Mesenchymal stem cell (in vitro differentiated cells and primary cell): ENCODE results near the gene BTBD3. TPM values are rescaled to one million over a fixed set of nuclear protein-coding genes. Genes with fewer than 3 reads are reported as not detected.

ENCODE experiments used
- DNase-seq: peaks from one replicate; pipeline ENCODE4 v3.0.0-alpha.2; 2013
- H2AFZ ChIP-seq: one replicate; pipeline ENCODE4 v1.6.1; 2013; ENCODE audit warnings: low read depth, mild to moderate bottlenecking, control low read depth, inconsistent platforms, low read length, moderate library complexity
- H2AK5ac ChIP-seq: 2 replicates; pipeline ENCODE4 v1.6.1; 2013; ENCODE audit warnings: low read length, moderate library complexity, mild to moderate bottlenecking, inconsistent platforms; ENCODE audit not compliant: severe bottlenecking
- H2BK120ac ChIP-seq: one replicate; pipeline ENCODE4 v1.6.1; 2013; ENCODE audit warnings: low read depth, mild to moderate bottlenecking, inconsistent platforms, low read length, moderate library complexity
- H2BK12ac ChIP-seq, 2 experiments: one replicate each; pipeline ENCODE4 v1.6.1; 2013; ENCODE audit warnings: inconsistent platforms in 2 of 2, low read length in 2 of 2, mild to moderate bottlenecking in 2 of 2, moderate library complexity in 2 of 2, control low read depth in 1 of 2
- H2BK15ac ChIP-seq: one replicate; pipeline ENCODE4 v1.6.1; 2013; ENCODE audit warnings: mild to moderate bottlenecking, low read depth, inconsistent platforms; ENCODE audit not compliant: poor library complexity, severe bottlenecking
- H2BK5ac ChIP-seq: 2 replicates; pipeline ENCODE4 v1.6.1; 2013; ENCODE audit warnings: low read depth, mild to moderate bottlenecking, low read length, control low read depth, inconsistent platforms; ENCODE audit not compliant: poor library complexity, severe bottlenecking
- H3K14ac ChIP-seq, 2 experiments: one replicate each; pipeline ENCODE4 v1.6.1; 2013; ENCODE audit warnings: inconsistent platforms in 2 of 2, low read length in 2 of 2, control low read depth in 1 of 2, mild to moderate bottlenecking in 1 of 2, moderate library complexity in 1 of 2
- H3K18ac ChIP-seq, 2 experiments: one replicate each; pipeline ENCODE4 v1.6.1; 2013; ENCODE audit warnings: inconsistent platforms in 2 of 2, low read length in 2 of 2, control low read depth in 1 of 2, low read depth in 1 of 2, mild to moderate bottlenecking in 1 of 2
- H3K23ac ChIP-seq, 2 experiments: one replicate each; pipeline ENCODE4 v1.6.1; 2013; ENCODE audit warnings: inconsistent platforms in 2 of 2, low read length in 2 of 2, mild to moderate bottlenecking in 2 of 2, moderate library complexity in 2 of 2, control low read depth in 1 of 2
- H3K27ac ChIP-seq: 2 replicates; pipeline ENCODE4 v1.5.1; 2013; ENCODE audit warnings: mild to moderate bottlenecking, moderate library complexity, low read length, control low read depth, inconsistent platforms; ENCODE audit not compliant: poor library complexity, severe bottlenecking
- H3K27me3 ChIP-seq, 2 experiments: 2 replicates each; pipeline versions ENCODE4 v1.6.1 to v1.7.0; 2013; ENCODE audit warnings: low read length in 2 of 2, mild to moderate bottlenecking in 2 of 2, moderate library complexity in 2 of 2, control low read depth in 1 of 2, inconsistent platforms in 1 of 2; ENCODE audit not compliant: control insufficient read depth in 1 of 2, insufficient read depth in 1 of 2
- H3K36me3 ChIP-seq, 2 experiments: 2 replicates each; pipeline versions ENCODE4 v1.6.1 to v1.7.0; 2013; ENCODE audit warnings: low read length in 2 of 2, control low read depth in 1 of 2, inconsistent platforms in 1 of 2, low read depth in 1 of 2, mild to moderate bottlenecking in 1 of 2; ENCODE audit not compliant: insufficient read depth in 2 of 2, control insufficient read depth in 1 of 2
- H3K4ac ChIP-seq, 2 experiments: one replicate each; pipeline ENCODE4 v1.6.1; 2013; ENCODE audit warnings: inconsistent platforms in 2 of 2, low read length in 2 of 2, mild to moderate bottlenecking in 2 of 2, moderate library complexity in 2 of 2, control low read depth in 1 of 2, low read depth in 1 of 2
- H3K4me1 ChIP-seq: 2 replicates; pipeline ENCODE4 v1.6.1; 2013; ENCODE audit warnings: low read depth, low read length, control low read depth; ENCODE audit not compliant: control insufficient read depth, insufficient read depth
- H3K4me2 ChIP-seq: 2 replicates; pipeline ENCODE4 v1.6.1; 2013; ENCODE audit warnings: low read length, mild to moderate bottlenecking, inconsistent platforms; ENCODE audit not compliant: poor library complexity, severe bottlenecking
- H3K4me3 ChIP-seq, 2 experiments: 2 replicates each; pipeline versions ENCODE4 v1.5.1 to v1.7.0; 2013; ENCODE audit warnings: low read length in 2 of 2, mild to moderate bottlenecking in 2 of 2, control low read depth in 1 of 2, low read depth in 1 of 2; ENCODE audit not compliant: insufficient read depth in 1 of 2
- H3K79me1 ChIP-seq: replicated peaks from 2 replicates; pipeline ENCODE4 v1.6.1; 2013; ENCODE audit warnings: mild to moderate bottlenecking, control low read depth, low read length, inconsistent platforms; ENCODE audit not compliant: poor library complexity, severe bottlenecking
- H3K9ac ChIP-seq: 2 replicates; pipeline ENCODE4 v1.7.0; 2013; ENCODE audit warnings: mild to moderate bottlenecking, low read length, moderate library complexity
- H3K9me3 ChIP-seq: 2 replicates; pipeline ENCODE4 v1.7.0; 2013; ENCODE audit warnings: mild to moderate bottlenecking, low read length; ENCODE audit not compliant: control insufficient read depth
- H4K8ac ChIP-seq: one replicate; pipeline ENCODE4 v1.6.1; 2013; ENCODE audit warnings: inconsistent platforms, mild to moderate bottlenecking, low read length, moderate library complexity
- H4K91ac ChIP-seq: one replicate; pipeline ENCODE4 v1.6.1; 2013; ENCODE audit warnings: mild to moderate bottlenecking, low read length, inconsistent platforms
- WGBS: methylation state at CpG from one replicate; pipeline ENCODE4 v1.1.7; 2013; ENCODE audit warnings: mixed read lengths; 5-methylcytosine and 5-hydroxymethylcytosine counted together
- polyA plus RNA-seq, 2 experiments: library from polyadenylated mRNA; stranded (reverse); fragments of 200-250 nt; gene quantifications; one replicate each; pipeline ENCODE4 v1.2.3, GENCODE V29; 2013

BTBD3 gene
- 12.2 TPM for polyA plus RNA-seq (2013, experiment 1 of 2)
- polyA plus RNA-seq (2013, experiment 2 of 2), result 11.2 TPM

DNA sequence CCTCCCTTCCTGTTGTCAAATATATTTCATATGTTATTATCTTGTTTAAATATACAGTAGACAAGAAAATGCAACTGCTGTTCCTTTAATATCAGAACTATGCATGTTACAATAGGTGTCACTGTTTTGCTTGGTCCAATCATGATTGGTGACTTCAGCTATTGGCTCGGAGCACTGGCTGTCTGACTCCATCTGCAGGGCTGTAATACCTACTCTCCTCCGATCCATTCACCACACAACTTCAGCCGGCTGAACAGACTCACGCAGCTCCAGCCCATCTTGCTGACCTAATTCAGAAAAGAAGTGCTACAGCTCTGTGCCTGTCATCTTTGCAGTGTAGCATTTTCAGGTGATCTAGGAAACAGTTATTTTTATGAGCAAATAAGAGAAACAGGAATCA, at the start of gene BTBD3:
TSS of gene BTBD3 (plus strand) at position 231 of the 400 bp plus-strand sequence. CDS start 383 bp downstream, outside the sequence.
- no peak within 1 kb of the TSS for H2BK15ac ChIP-seq
- H3K27me3 ChIP-seq, result no peaks in the 10 kb centered on the region
- no peak within 1 kb of the TSS for H2BK12ac ChIP-seq
- no peak within 1 kb of the TSS for H3K4me2 ChIP-seq
- H3K4ac ChIP-seq, result no peak within 1 kb of the TSS
- WGBS, result 69% methylated on average over 4 of the region's 4 CpGs
- H3K18ac ChIP-seq, result no peak within 1 kb of the TSS
- H3K9ac ChIP-seq, result peak within 1 kb of the TSS; percentile 79
- H3K36me3 ChIP-seq, result peaks cover 5 to 7% of the 10 kb centered on the region in 2 experiments
- no peak within 1 kb of the TSS for H2BK5ac ChIP-seq
- H3K14ac ChIP-seq, result no peak within 1 kb of the TSS
- H3K4me3 ChIP-seq, result peak within 1 kb of the TSS in 1 of 2 experiments; percentile 80
- H4K8ac ChIP-seq, result no peak within 1 kb of the TSS
- no peak for DNase-seq
- no peak within 1 kb of the TSS for H3K27ac ChIP-seq
- H2AK5ac ChIP-seq, result no peak within 1 kb of the TSS
- no peak within 1 kb of the TSS for H4K91ac ChIP-seq
- no peaks in the 10 kb centered on the region for H3K4me1 ChIP-seq
- H3K79me1 ChIP-seq, result peaks cover 12% of the 10 kb centered on the region
- no peaks in the 10 kb centered on the region for H3K9me3 ChIP-seq
- no peak within 1 kb of the TSS for H2AFZ ChIP-seq
- no peak within 1 kb of the TSS for H2BK120ac ChIP-seq
- no peak within 1 kb of the TSS for H3K23ac ChIP-seq

GRCh38 chr20:11869641-11870040, 48.1 kb upstream of the BTBD3 start:
- Histone ChIP-seq H3K23ac (no peak overlapping the region), H3K18ac (no peak overlapping the region), H3K14ac (no peak overlapping the region), H3K27me3 (peaks cover 0 to 7% of the 10 kb centered on the region in 2 experiments), H2BK120ac (no peak overlapping the region), H3K4me3 (no peak overlapping the region), H2BK12ac (no peak overlapping the region), H4K91ac (no peak overlapping the region), H2AK5ac (no peak overlapping the region), H3K4ac (no peak overlapping the region), H3K4me1 (no peaks in the 10 kb centered on the region), H2AFZ (no peak overlapping the region), H3K9me3 (no peaks in the 10 kb centered on the region), H3K4me2 (no peak overlapping the region), H3K9ac (no peak overlapping the region), H2BK15ac (no peak overlapping the region), H3K36me3 (no peaks in the 10 kb centered on the region), H4K8ac (no peak overlapping the region), H3K27ac (no peak overlapping the region), H3K79me1 (no peaks in the 10 kb centered on the region), H2BK5ac (no peak overlapping the region)
- no peak for DNase-seq

GRCh38 chr20:11870411-11870810, 47.3 kb upstream of the BTBD3 start:
- 57% methylated on average over 1 of the region's 3 CpGs for WGBS
- peaks cover 3 to 7% of the 10 kb centered on the region in 2 experiments for H3K27me3 ChIP-seq
- no peak overlapping the region for H3K4ac ChIP-seq

GRCh38 chr20:11876555-11876954, 41.1 kb upstream of the BTBD3 start:
- H3K27me3 ChIP-seq, result peaks cover 3 to 7% of the 10 kb centered on the region in 2 experiments
- H2BK12ac ChIP-seq, result no peak overlapping the region
- no peaks in the 10 kb centered on the region for H3K79me1 ChIP-seq
- no peak overlapping the region for H3K9ac ChIP-seq
- H3K27ac ChIP-seq, result no peak overlapping the region
- no peak overlapping the region for H4K91ac ChIP-seq
- H3K4me3 ChIP-seq, result no peak overlapping the region
- DNase-seq, result no peak
- no peaks in the 10 kb centered on the region for H3K36me3 ChIP-seq
- H3K9me3 ChIP-seq, result no peaks in the 10 kb centered on the region
- no peak overlapping the region for H2AFZ ChIP-seq
- H2BK120ac ChIP-seq, result no peak overlapping the region
- no peak overlapping the region for H3K18ac ChIP-seq
- H3K4me1 ChIP-seq, result no peaks in the 10 kb centered on the region
- H3K14ac ChIP-seq, result no peak overlapping the region
- H2BK15ac ChIP-seq, result no peak overlapping the region
- no peak overlapping the region for H2AK5ac ChIP-seq
- no peak overlapping the region for H3K23ac ChIP-seq
- no peak overlapping the region for H3K4ac ChIP-seq
- no peak overlapping the region for H3K4me2 ChIP-seq
- H2BK5ac ChIP-seq, result no peak overlapping the region
- no peak overlapping the region for H4K8ac ChIP-seq

More at GRCh38 chr20:11870411-11870810, 47.3 kb upstream of the BTBD3 start:
- Histone ChIP-seq H3K4me3 (no peak overlapping the region), H2BK120ac (no peak overlapping the region), H2BK12ac (no peak overlapping the region), H3K79me1 (no peaks in the 10 kb centered on the region), H3K9me3 (no peaks in the 10 kb centered on the region), H4K91ac (no peak overlapping the region), H2AK5ac (no peak overlapping the region), H3K23ac (no peak overlapping the region), H3K4me2 (no peak overlapping the region), H3K4me1 (no peaks in the 10 kb centered on the region), H2BK15ac (no peak overlapping the region), H2BK5ac (no peak overlapping the region), H3K36me3 (no peaks in the 10 kb centered on the region), H3K18ac (no peak overlapping the region), H4K8ac (no peak overlapping the region), H3K14ac (no peak overlapping the region), H3K27ac (no peak overlapping the region), H3K9ac (no peak overlapping the region), H2AFZ (no peak overlapping the region)
- no peak for DNase-seq
